GM19324 (cell line): ENCODE data around the gene XRCC5.
"Not testable (repeated sequence)": the region's sequence is repeated elsewhere in the genome, so short reads cannot be mapped to it uniquely, and the experiment has no call there.

Source experiments
- ATAC-seq: cut with Tn5 transposase; IDR thresholded peaks from one replicate; pipeline ENCODE4 v1.9.1; 2021; ENCODE audit warnings: mild to moderate bottlenecking, moderate library complexity; ENCODE audit not compliant: unreplicated experiment, low FRiP score

The XRCC5 gene

GRCh38 chr2:216108967-216109921, at the start of gene XRCC5:
Gene XRCC5 (plus strand): TSS chr2:216109348. CDS start chr2:216109437, 89 bp downstream.
- ATAC-seq: peak; percentile 84

GRCh38 chr2:216064014-216064630, 45.0 kb upstream of the XRCC5 start:
- ATAC-seq: no peak

DNA sequence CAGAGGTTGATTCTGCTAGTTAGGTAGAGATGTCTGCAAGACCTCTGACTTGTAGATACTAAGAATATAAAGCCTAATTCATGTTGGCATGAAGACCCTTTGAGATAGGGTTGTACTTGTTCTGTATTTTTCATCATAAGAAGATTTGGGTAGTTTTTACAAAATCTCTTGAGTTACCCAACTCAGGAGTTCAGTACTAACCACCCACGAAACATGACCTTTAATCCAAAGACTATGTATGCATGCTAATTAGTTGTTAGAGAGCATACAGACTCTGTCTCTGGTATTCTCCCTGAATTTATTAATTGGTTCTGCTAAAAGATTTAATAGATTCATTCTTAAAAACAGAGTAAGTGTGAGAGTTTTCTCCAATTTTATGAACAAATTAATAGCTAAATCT, 44.5 kb upstream of the XRCC5 start:
- ATAC-seq: no peak

GRCh38 chr2:216066230-216066629, 42.9 kb upstream of the XRCC5 start:
- ATAC-seq: no peak

- no peak for ATAC-seq
Observed at GRCh38 chr2:216069028-216069427, 40.1 kb upstream of the XRCC5 start.

- ATAC-seq: no peak
Observed at GRCh38 chr2:216070195-216070594, 39.0 kb upstream of the XRCC5 start.

DNA sequence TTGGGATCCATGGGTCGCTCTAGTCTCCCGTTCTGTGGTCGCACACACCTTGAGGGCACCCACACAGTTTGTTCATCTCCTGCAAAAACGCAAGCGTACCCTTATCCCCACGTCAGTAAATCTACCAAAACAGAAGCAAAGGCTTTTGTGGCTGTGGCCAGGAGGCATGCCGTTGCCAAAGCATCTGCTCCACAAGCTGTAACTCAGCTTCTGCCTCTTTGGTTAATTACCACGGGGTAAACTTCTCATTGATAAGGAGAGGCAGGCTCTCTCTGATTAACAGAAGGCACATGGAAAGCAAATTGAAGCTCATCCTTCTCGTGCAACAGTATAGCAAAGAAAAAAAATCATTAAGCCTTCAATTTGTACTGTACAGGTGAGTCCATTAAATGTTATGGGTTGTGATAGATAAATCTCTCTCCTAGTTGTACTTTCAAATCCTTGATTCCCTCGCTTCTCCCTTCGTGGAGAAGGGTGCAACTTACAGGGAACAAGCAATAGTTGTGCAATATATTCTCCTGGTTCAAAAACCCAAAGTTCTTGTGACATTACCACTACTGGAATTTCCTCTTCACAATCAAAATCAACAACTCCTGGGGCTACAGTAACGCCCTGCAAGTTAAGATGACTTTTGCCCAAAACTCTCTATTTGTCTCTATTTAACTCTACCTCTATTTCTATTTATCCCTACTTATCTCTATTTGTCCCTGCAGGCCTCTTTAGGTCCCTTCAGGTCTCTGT, 37.9 kb upstream of the XRCC5 start:
- ATAC-seq: no peak

- no peak for ATAC-seq
Observed at GRCh38 chr2:216072473-216072872, 36.7 kb upstream of the XRCC5 start.

DNA sequence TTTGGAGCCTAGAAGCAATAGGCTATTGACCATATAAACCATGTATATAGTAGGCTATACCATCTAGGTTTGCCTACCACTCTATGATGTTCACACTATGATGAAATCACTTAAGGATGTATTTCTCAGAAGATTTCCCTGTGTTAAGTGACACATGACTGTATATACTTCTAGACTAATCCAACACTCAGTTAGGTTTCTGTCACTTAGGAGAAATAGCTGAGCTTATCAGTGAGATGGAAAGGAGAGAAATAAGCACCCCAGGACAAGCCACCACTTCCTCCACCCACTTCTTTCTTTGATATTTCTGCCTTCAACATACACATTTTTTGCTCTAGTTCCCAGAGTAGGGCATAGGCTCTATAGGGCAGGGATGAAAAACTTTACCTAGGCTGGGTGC, 35.4 kb upstream of the XRCC5 start:
- ATAC-seq: no peak

DNA sequence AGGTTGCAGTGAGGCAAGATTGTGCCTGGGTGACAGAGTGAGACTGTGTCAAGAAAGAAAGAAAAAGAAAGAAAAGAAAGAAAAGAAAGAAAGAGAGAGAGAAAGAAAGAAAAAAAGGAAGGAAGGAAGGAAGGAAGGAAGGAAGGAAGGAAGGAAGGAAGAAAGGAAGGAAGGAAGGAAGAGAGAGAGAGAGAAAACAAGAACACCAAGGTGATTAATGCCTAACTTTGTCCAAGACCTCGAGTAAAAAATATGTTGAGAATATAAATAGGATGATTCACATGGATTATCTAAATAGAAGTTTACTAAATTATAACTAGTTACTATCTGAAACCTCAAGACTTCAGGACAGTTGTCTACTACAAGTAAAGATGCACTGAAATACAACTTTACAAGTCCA, 34.8 kb upstream of the XRCC5 start:
- ATAC-seq: no peak

DNA sequence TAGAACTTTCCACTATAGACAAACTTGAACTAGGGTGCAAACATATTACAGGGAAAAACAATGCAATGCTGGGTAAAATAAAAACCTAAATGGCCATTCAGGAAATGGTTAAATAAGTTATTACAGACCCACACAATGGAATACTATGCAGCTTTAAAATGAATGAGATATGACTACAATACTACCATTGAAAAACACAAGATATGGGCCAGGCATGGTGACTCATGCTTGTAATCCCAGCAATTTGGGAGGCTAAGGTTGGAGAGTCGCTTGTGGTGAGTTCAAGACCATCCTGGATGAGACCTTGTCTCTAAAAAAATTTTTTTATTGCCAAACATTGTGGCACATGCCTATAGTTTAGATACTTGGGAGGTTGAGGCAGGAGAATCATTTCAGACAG, 34.4 kb upstream of the XRCC5 start:
- ATAC-seq: no peak

DNA sequence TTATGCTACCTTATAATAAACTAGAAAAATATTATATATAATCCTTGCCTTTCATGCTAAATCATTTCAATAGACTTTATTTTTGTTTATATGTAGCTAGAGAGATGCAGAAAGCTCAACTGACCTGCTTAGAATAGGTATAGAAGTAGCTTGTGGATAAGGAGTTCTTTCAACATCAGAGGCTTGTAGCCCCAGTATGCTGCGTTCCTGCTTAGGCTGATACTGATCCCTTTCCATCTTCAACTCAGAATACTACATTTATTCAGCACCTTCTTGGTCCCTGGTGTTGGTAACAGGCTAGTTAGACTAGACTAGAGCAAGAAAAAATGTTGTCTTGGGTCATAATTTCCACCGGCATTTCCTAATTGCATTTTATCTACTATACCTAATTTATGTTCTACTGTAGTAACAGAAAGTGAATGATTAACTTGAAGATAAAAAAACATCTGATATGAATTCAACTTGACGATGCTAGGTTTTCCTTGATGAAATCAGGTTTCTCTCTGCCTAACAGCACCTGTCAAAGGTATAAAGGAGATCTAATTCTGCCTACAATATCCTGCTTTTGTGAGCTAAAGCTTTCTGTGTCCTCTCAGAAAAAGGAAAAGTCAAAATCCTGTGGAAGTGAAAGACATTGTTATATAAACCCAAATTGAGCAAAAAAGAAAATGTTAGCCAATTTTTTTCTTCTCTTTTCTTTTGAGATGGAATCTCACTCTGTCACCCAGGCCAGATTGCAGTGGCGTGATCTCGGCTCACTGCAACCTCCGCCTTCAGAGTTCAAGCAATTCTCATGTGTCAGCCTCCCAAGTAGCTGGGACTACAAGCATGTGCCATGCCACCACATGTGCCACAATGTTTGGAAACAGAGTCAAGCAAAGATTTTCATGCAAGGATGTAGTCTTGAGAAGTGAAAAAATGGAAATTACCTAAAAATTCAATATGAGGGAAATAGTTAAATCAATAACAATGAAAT, 33.4 kb upstream of the XRCC5 start:
- no peak for ATAC-seq

DNA sequence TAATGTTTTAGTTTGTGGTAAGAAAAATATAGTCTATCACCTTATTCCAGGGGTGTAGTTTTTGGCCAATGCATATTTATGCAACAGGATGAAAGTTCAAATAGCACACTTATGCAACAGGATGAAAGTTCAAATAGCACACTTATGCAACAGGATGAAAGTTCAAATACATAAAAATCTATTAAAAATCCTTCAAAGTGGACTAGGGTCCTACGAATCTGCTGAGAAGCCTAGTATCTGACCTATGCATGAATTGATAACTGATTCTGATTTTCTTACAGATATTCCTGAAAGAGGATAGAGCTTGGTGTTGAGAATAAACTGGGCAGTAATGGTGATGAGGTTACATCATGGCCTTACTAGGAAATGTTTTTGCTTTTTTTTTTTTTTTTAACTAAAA, 30.4 kb upstream of the XRCC5 start:
- no peak for ATAC-seq

DNA sequence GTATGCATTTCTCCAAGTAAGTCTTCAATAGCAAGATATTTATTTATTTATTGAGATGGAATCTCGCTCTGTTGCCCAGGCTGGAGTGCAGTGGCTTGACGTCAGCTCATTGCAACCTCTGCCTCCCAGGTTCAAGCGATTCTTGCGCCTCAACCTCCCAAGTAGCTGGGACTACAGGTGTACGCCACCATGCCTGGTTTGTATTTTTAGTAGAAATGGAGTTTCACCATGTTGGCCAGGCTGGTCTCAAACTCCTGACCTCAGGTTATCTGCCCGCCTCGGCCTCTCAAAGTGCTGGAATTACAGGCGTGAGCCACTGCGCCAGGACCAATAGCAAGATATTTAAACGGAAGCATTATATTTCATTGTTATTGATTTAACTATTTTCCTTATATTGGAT, 29.1 kb upstream of the XRCC5 start:
- not testable (repeated sequence) for ATAC-seq

GRCh38 chr2:216081012-216081411, 28.1 kb upstream of the XRCC5 start:
- ATAC-seq: no peak

DNA sequence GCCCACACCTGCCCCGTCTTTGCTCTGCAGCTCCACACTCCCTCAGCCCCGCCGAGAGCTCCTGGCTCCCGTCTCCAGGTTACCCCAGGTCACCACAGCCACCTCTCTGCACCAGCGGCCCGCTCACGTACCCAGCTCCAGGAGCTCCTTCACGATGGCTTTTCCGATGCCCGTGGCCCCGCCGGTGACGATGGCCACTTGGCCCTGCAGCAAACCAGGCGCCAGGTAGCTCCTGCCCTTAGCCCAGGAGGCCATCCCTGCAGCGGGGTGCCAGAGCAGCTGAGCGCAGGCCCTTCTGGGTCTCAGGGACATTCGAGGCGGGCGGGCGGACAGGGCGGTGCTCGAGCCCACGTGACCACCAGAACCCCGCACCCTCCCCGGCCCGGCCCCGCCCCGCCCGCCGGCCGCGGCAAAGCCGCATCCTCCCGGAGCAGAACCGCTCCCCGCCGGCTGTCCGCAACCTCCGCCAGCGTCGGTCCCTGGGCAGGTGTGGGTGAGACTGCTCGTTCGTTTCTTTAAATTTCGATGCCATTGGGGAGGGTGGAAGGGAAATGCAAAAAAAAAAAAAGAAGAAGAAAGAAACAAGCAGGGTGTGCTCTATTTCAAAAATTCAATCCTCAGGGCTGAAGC, 27.5 kb upstream of the XRCC5 start, which contains the start of the genes PECR and TMEM169:
TSS of gene PECR (minus strand) at position 323 of the 630 bp plus-strand sequence. CDS start at position 255, 68 bp downstream.
TSS of gene TMEM169 (plus strand) at position 433 of the 630 bp plus-strand sequence. CDS start 14,045 bp downstream, outside the sequence.
- peak; percentile 98 for ATAC-seq

GRCh38 chr2:216082117-216082711, 26.9 kb upstream of the XRCC5 start:
- ATAC-seq: peak; percentile 18

DNA sequence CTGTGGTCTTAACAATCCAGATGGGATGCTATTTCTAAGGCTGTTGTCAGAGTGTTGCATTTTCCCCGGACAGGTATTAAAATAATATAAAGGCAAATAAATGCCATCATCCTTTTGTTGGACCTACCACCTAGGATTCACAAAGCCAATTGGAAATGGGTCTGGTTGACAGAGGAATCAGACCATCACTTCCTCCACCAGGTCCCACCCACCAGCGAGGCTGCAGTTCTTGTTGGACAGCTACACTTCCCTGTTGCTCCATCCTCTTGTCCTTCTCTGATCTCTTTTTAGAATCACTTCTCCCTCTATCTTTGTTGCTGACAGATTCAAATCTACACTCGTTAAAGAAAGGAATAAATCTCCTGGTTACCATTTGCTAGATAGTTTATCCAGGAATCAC, 26.3 kb upstream of the XRCC5 start:
- ATAC-seq: no peak
